Measurements from ENCODE around the gene SLC46A2.

Gene SLC46A2

GRCh38 chr9:112890106-112891081 is at the start of gene SLC46A2:
Gene SLC46A2 (minus strand): TSS chr9:112890876. CDS start chr9:112890681, 195 bp downstream.
- DNase-seq = no peak

- DNase-seq = no peak
Observed at GRCh38 chr9:112939418-112939817, 48.7 kb upstream of the SLC46A2 start.

- no peak for DNase-seq
Observed at GRCh38 chr9:112933696-112934095, 43.0 kb upstream of the SLC46A2 start.

GRCh38 chr9:112925058-112925641 is 34.5 kb upstream of the SLC46A2 start:
- peak; percentile 24 for DNase-seq

- peak; percentile 13 for DNase-seq
Observed at GRCh38 chr9:112921549-112921948, 30.9 kb upstream of the SLC46A2 start.

GRCh38 chr9:112917987-112918362 is 27.3 kb upstream of the SLC46A2 start:
- DNase-seq = no peak

GRCh38 chr9:112917047-112917986 is 26.6 kb upstream of the SLC46A2 start:
- DNase-seq = no peak

GRCh38 chr9:112914524-112914923 is 23.8 kb upstream of the SLC46A2 start:
- DNase-seq = no peak

GRCh38 chr9:112913326-112913725 is 22.6 kb upstream of the SLC46A2 start:
- DNase-seq = no peak

- DNase-seq = no peak
Observed at GRCh38 chr9:112912636-112913035, 22.0 kb upstream of the SLC46A2 start.

- DNase-seq = no peak
Observed at GRCh38 chr9:112911736-112912135, 21.1 kb upstream of the SLC46A2 start.

GRCh38 chr9:112905084-112905483 is 14.4 kb upstream of the SLC46A2 start:
- no peak for DNase-seq

- no peak for DNase-seq
Observed at GRCh38 chr9:112900901-112901300, 10.2 kb upstream of the SLC46A2 start.

GRCh38 chr9:112900488-112900887 is 9.8 kb upstream of the SLC46A2 start:
- no peak for DNase-seq

- no peak for DNase-seq
Observed at GRCh38 chr9:112898872-112899311, 8.2 kb upstream of the SLC46A2 start.

- DNase-seq = no peak
Observed at GRCh38 chr9:112896131-112896530, 5.5 kb upstream of the SLC46A2 start.

- no peak for DNase-seq
Observed at GRCh38 chr9:112894699-112895098, 4.0 kb upstream of the SLC46A2 start.

- DNase-seq = peak; percentile 4
Observed at GRCh38 chr9:112894041-112894440, 3.4 kb upstream of the SLC46A2 start.

GRCh38 chr9:112892981-112893380 is 2.3 kb upstream of the SLC46A2 start:
- DNase-seq = no peak

- DNase-seq = no peak
Observed at GRCh38 chr9:112891521-112891920, 845 bp upstream of the SLC46A2 start.

- no peak for DNase-seq
Observed at GRCh38 chr9:112887381-112887780, 3.3 kb downstream of the SLC46A2 start.

GRCh38 chr9:112886351-112886750 is 4.3 kb downstream of the SLC46A2 start:
- DNase-seq = no peak

GRCh38 chr9:112885324-112885723 is 5.4 kb downstream of the SLC46A2 start:
- DNase-seq = no peak
